Measurements from ENCODE around the gene INPP5D. TPM values are rescaled to one million over a fixed set of nuclear protein-coding genes. Genes with fewer than 3 reads are reported as not detected.

INPP5D gene
- total RNA-seq, 1 donor from 2014 or later: 14.7 TPM

DNA sequence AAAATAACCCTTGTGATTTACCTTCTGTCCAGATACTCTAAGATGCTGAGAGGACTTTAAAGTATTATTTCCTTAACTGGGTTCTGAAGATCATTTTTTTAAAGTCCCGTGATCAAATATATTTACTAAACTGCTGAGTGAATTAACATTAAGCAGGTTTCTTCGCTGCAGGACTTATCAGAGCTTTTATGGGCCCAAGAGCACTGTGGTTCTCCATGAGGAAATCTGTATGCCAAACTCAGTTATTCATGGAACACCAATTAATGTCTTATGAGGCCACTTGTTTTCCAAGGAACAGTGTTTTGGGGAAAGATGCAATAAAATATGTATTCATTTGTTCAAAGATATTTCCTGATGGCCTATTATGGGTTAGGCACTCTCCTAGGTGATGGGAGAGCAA, 111.2 kb downstream of the INPP5D start:
- H3K9ac ChIP-seq (ENCODE audit: low read length): no peak overlapping the region
- no peak overlapping the region for H2AFZ ChIP-seq (ENCODE audit: low read depth, low read length)
- H3K4me3 Mint-ChIP-seq (ENCODE audit: unreplicated experiment): no peak overlapping the region
- H3K4me2 ChIP-seq (ENCODE audit: low read length): no peak overlapping the region
- TF ChIP-seq, protein P1, sequence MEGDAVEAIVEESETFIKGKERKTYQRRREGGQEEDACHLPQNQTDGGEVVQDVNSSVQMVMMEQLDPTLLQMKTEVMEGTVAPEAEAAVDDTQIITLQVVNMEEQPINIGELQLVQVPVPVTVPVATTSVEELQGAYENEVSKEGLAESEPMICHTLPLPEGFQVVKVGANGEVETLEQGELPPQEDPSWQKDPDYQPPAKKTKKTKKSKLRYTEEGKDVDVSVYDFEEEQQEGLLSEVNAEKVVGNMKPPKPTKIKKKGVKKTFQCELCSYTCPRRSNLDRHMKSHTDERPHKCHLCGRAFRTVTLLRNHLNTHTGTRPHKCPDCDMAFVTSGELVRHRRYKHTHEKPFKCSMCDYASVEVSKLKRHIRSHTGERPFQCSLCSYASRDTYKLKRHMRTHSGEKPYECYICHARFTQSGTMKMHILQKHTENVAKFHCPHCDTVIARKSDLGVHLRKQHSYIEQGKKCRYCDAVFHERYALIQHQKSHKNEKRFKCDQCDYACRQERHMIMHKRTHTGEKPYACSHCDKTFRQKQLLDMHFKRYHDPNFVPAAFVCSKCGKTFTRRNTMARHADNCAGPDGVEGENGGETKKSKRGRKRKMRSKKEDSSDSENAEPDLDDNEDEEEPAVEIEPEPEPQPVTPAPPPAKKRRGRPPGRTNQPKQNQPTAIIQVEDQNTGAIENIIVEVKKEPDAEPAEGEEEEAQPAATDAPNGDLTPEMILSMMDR (IDR thresholded peaks at IDR 0.05; ENCODE audit: insufficient read depth, low read depth, low read length): no peak
- TF ChIP-seq EZH2 (IDR thresholded peaks at IDR 0.05; ENCODE audit: insufficient read depth, low read length): no peak
- no peaks in the 10 kb centered on the region for H4K20me1 ChIP-seq (ENCODE audit: insufficient read depth, low read length)
- H3K79me2 ChIP-seq (ENCODE audit: insufficient read depth, low read length): no peaks in the 10 kb centered on the region
- H3K36me3 Mint-ChIP-seq (ENCODE audit: low read depth, unreplicated experiment): peaks cover 3% of the 10 kb centered on the region
- no peaks in the 10 kb centered on the region for H3K9me3 ChIP-seq (ENCODE audit: insufficient read depth, low read depth, low read length)
- peaks cover 21% of the 10 kb centered on the region for H3K27me3 Mint-ChIP-seq (ENCODE audit: low read depth, unreplicated experiment)
- DNase-seq (ENCODE audit: low read depth) (no peak), FAIRE-seq (no peak)
- H3K4me3 ChIP-seq (ENCODE audit: insufficient read depth, low read depth, low read length): no peak overlapping the region
- peaks cover under 1% of the 10 kb centered on the region for H3K4me1 ChIP-seq (ENCODE audit: insufficient read depth, low read length)
- H3K4me1 Mint-ChIP-seq (ENCODE audit: low read depth, unreplicated experiment): no peaks in the 10 kb centered on the region
- H3K27ac Mint-ChIP-seq (ENCODE audit: unreplicated experiment): no peak overlapping the region
- H3K36me3 ChIP-seq (ENCODE audit: insufficient read depth, low read length): no peaks in the 10 kb centered on the region
- H3K9me3 Mint-ChIP-seq (ENCODE audit: unreplicated experiment): no peaks in the 10 kb centered on the region
- H3K27me3 ChIP-seq (ENCODE audit: insufficient read depth, low read length): peaks cover 6% of the 10 kb centered on the region
- H3K27ac ChIP-seq (ENCODE audit: low read depth, low read length): no peak overlapping the region

DNA sequence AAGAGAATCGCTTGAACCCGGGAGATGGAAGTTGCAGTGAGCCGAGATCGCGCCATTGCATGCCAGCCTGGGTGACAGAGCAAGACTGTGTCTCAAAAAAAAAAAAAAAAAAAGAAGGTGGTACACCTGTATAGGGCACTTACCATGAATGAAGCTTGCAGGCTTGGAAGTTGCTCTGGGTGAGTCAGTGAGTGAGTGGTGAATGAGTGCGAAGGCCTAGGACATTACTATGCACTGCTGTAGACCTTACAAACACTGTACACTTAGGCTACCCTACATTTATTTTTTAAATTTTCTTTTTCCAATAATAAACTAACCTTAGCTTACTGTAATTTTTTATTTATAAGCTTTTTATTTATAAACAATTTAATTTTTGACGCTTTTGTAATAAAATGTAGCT, 113.0 kb downstream of the INPP5D start:
- no peak for DNase-seq (ENCODE audit: low read depth)
- H3K4me1 ChIP-seq (ENCODE audit: insufficient read depth, low read length): no peaks in the 10 kb centered on the region
- H4K20me1 ChIP-seq (ENCODE audit: insufficient read depth, low read length): no peaks in the 10 kb centered on the region
- peaks cover 21% of the 10 kb centered on the region for H3K27me3 Mint-ChIP-seq (ENCODE audit: low read depth, unreplicated experiment)
- H3K36me3 Mint-ChIP-seq (ENCODE audit: low read depth, unreplicated experiment): peaks cover 3% of the 10 kb centered on the region
- H3K9ac ChIP-seq (ENCODE audit: low read length): no peak overlapping the region
- H3K79me2 ChIP-seq (ENCODE audit: insufficient read depth, low read length): no peaks in the 10 kb centered on the region
- H3K4me3 Mint-ChIP-seq (ENCODE audit: unreplicated experiment): no peak overlapping the region
- no peaks in the 10 kb centered on the region for H3K9me3 ChIP-seq (ENCODE audit: insufficient read depth, low read depth, low read length)
- H3K27ac ChIP-seq (ENCODE audit: low read depth, low read length): no peak overlapping the region
- no peak for FAIRE-seq
- no peak overlapping the region for H2AFZ ChIP-seq (ENCODE audit: low read depth, low read length)
- H3K27me3 ChIP-seq (ENCODE audit: insufficient read depth, low read length): peaks cover 6% of the 10 kb centered on the region
- H3K27ac Mint-ChIP-seq (ENCODE audit: unreplicated experiment): no peak overlapping the region
- H3K4me2 ChIP-seq (ENCODE audit: low read length): no peak overlapping the region
- TF ChIP-seq, protein P1 (IDR thresholded peaks at IDR 0.05; ENCODE audit: insufficient read depth, low read depth, low read length): no peak
- TF ChIP-seq EZH2 (IDR thresholded peaks at IDR 0.05; ENCODE audit: insufficient read depth, low read length): no peak
- no peak overlapping the region for H3K4me3 ChIP-seq (ENCODE audit: insufficient read depth, low read depth, low read length)
- no peaks in the 10 kb centered on the region for H3K36me3 ChIP-seq (ENCODE audit: insufficient read depth, low read length)
- no peaks in the 10 kb centered on the region for H3K9me3 Mint-ChIP-seq (ENCODE audit: unreplicated experiment)
- no peaks in the 10 kb centered on the region for H3K4me1 Mint-ChIP-seq (ENCODE audit: low read depth, unreplicated experiment)

- no peaks in the 10 kb centered on the region for H3K9me3 ChIP-seq (ENCODE audit: insufficient read depth, low read depth, low read length)
- DNase-seq (ENCODE audit: low read depth) (no peak), FAIRE-seq (no peak)
- H3K27me3 ChIP-seq (ENCODE audit: insufficient read depth, low read length): peaks cover under 1% of the 10 kb centered on the region
- H4K20me1 ChIP-seq (ENCODE audit: insufficient read depth, low read length): no peaks in the 10 kb centered on the region
- H2AFZ ChIP-seq (ENCODE audit: low read depth, low read length): no peak overlapping the region
- H3K36me3 ChIP-seq (ENCODE audit: insufficient read depth, low read length): no peaks in the 10 kb centered on the region
- Mint-ChIP-seq H3K27ac (ENCODE audit: unreplicated experiment) (no peak overlapping the region), H3K9me3 (ENCODE audit: unreplicated experiment) (peaks cover under 1% of the 10 kb centered on the region), H3K4me1 (ENCODE audit: low read depth, unreplicated experiment) (peaks cover 2% of the 10 kb centered on the region), H3K4me3 (ENCODE audit: unreplicated experiment) (no peak overlapping the region), H3K36me3 (ENCODE audit: low read depth, unreplicated experiment) (peaks cover 8% of the 10 kb centered on the region), H3K27me3 (ENCODE audit: low read depth, unreplicated experiment) (peaks cover 17% of the 10 kb centered on the region)
- H3K27ac ChIP-seq (ENCODE audit: low read depth, low read length): no peak overlapping the region
- H3K79me2 ChIP-seq (ENCODE audit: insufficient read depth, low read length): no peaks in the 10 kb centered on the region
- H3K4me3 ChIP-seq (ENCODE audit: insufficient read depth, low read depth, low read length): no peak overlapping the region
- no peaks in the 10 kb centered on the region for H3K4me1 ChIP-seq (ENCODE audit: insufficient read depth, low read length)
- no peak overlapping the region for H3K9ac ChIP-seq (ENCODE audit: low read length)
- TF ChIP-seq, protein P1 (IDR thresholded peaks at IDR 0.05; ENCODE audit: insufficient read depth, low read depth, low read length): no peak
- no peak overlapping the region for H3K4me2 ChIP-seq (ENCODE audit: low read length)
These were observed 114.0 kb downstream of the INPP5D start for GRCh38 chr2:233174137-233174536.
